Measurements from ENCODE around the gene CDK18.

CDK18 gene

GRCh38 chr1:205572421-205572820 is 68.0 kb downstream of the CDK18 start:
- Histone ChIP-seq H3K4me1 (ENCODE audit: low read length) (no peaks in the 10 kb centered on the region), H3K9ac (ENCODE audit: low read length) (no peak overlapping the region), H3K4me2 (ENCODE audit: low read depth, low read length) (no peak overlapping the region), H3K27ac (ENCODE audit: low read length) (no peak overlapping the region), H3K79me2 (ENCODE audit: low read length) (no peaks in the 10 kb centered on the region), H3K9me2 (replicated peaks; ENCODE audit: insufficient read depth, low read length) (no peaks in the 10 kb centered on the region), H2AFZ (ENCODE audit: low read length) (no peak overlapping the region), H3K9me3 (replicated peaks; ENCODE audit: insufficient read depth, low read length) (no peaks in the 10 kb centered on the region), H3K27me3 (replicated peaks; ENCODE audit: insufficient read depth, low read length) (peaks cover 61% of the 10 kb centered on the region), H3F3A (ENCODE audit: insufficient read depth, low read length) (no peaks in the 10 kb centered on the region), H3K36me3 (replicated peaks; ENCODE audit: insufficient read depth, low read length) (no peaks in the 10 kb centered on the region), H4K20me1 (ENCODE audit: insufficient read depth, low read length) (no peaks in the 10 kb centered on the region), H3K4me3 (ENCODE audit: low read length) (no peak overlapping the region)
- DNase-seq: no peak
- no peak for TF ChIP-seq EZH2 (optimal IDR thresholded peaks at IDR 0.05; ENCODE audit: low read depth, low read length)
- no peak for TF ChIP-seq EZH2phosphoT487 (IDR thresholded peaks at IDR 0.05; ENCODE audit: low read length)
- TF ChIP-seq CTCF (IDR thresholded peaks at IDR 0.05; ENCODE audit: low read length): no peak

DNA sequence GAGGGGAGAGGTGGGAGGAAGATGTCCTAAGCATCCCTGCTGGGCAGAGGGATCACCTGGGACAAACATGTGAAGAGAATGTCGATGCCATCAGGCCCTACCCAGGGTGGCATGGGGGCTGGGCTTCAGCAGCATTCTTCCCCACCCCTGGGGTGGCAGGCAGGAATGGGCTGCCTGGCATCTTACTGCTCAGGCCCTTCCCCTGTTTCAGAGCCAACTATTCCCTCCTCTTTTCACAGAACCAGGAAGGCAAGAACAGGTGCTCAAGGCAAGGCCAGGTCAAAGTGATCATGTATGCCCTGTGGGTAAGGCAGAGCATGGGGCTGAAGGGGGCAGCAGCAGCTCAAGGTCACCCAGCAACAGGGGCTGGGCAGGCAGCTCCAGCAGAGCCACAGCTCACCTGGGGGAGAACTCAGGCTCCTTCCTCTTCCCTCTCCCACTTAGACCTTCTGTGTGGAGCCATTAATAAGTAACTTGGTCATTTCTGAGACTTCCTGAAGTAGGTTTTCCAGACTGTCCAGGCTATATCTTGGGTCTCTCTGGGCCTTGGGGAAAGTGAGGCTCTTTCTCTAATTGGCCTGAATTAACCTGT is 70.9 kb downstream of the CDK18 start:
- H3K9me3 ChIP-seq (replicated peaks; ENCODE audit: insufficient read depth, low read length): no peaks in the 10 kb centered on the region
- no peaks in the 10 kb centered on the region for H3K36me3 ChIP-seq (replicated peaks; ENCODE audit: insufficient read depth, low read length)
- H3K27ac ChIP-seq (ENCODE audit: low read length): no peak overlapping the region
- H3K9me2 ChIP-seq (replicated peaks; ENCODE audit: insufficient read depth, low read length): no peaks in the 10 kb centered on the region
- no peaks in the 10 kb centered on the region for H4K20me1 ChIP-seq (ENCODE audit: insufficient read depth, low read length)
- H3K4me3 ChIP-seq (ENCODE audit: low read length): no peak overlapping the region
- H3K4me1 ChIP-seq (ENCODE audit: low read length): no peaks in the 10 kb centered on the region
- no peak overlapping the region for H3K9ac ChIP-seq (ENCODE audit: low read length)
- peaks cover 67% of the 10 kb centered on the region for H3K27me3 ChIP-seq (replicated peaks; ENCODE audit: insufficient read depth, low read length)
- no peaks in the 10 kb centered on the region for H3K79me2 ChIP-seq (ENCODE audit: low read length)
- no peak overlapping the region for H3K4me2 ChIP-seq (ENCODE audit: low read depth, low read length)
- H2AFZ ChIP-seq (ENCODE audit: low read length): no peak overlapping the region
- DNase-seq: no peak
- H3F3A ChIP-seq (ENCODE audit: insufficient read depth, low read length): no peaks in the 10 kb centered on the region
- no peak for TF ChIP-seq EZH2 (optimal IDR thresholded peaks at IDR 0.05; ENCODE audit: low read depth, low read length)
- no peak for TF ChIP-seq CTCF (IDR thresholded peaks at IDR 0.05; ENCODE audit: low read length)
- TF ChIP-seq EZH2phosphoT487 (IDR thresholded peaks at IDR 0.05; ENCODE audit: low read length): no peak

- H3K4me2 ChIP-seq (ENCODE audit: low read depth, low read length): no peak overlapping the region
- TF ChIP-seq CTCF (IDR thresholded peaks at IDR 0.05; ENCODE audit: low read length): no peak
- TF ChIP-seq EZH2phosphoT487 (IDR thresholded peaks at IDR 0.05; ENCODE audit: low read length): no peak
- no peak for TF ChIP-seq EZH2 (optimal IDR thresholded peaks at IDR 0.05; ENCODE audit: low read depth, low read length)
- H3K9me3 ChIP-seq (replicated peaks; ENCODE audit: insufficient read depth, low read length): no peaks in the 10 kb centered on the region
- no peak overlapping the region for H2AFZ ChIP-seq (ENCODE audit: low read length)
- H3F3A ChIP-seq (ENCODE audit: insufficient read depth, low read length): no peaks in the 10 kb centered on the region
- no peaks in the 10 kb centered on the region for H3K9me2 ChIP-seq (replicated peaks; ENCODE audit: insufficient read depth, low read length)
- H3K27me3 ChIP-seq (replicated peaks; ENCODE audit: insufficient read depth, low read length): peaks cover 68% of the 10 kb centered on the region
- no peak for DNase-seq
- H3K27ac ChIP-seq (ENCODE audit: low read length): no peak overlapping the region
- H3K4me3 ChIP-seq (ENCODE audit: low read length): no peak overlapping the region
- no peaks in the 10 kb centered on the region for H4K20me1 ChIP-seq (ENCODE audit: insufficient read depth, low read length)
- H3K79me2 ChIP-seq (ENCODE audit: low read length): no peaks in the 10 kb centered on the region
- no peaks in the 10 kb centered on the region for H3K4me1 ChIP-seq (ENCODE audit: low read length)
- H3K9ac ChIP-seq (ENCODE audit: low read length): no peak overlapping the region
- H3K36me3 ChIP-seq (replicated peaks; ENCODE audit: insufficient read depth, low read length): no peaks in the 10 kb centered on the region
Observed at GRCh38 chr1:205576011-205576410, 71.5 kb downstream of the CDK18 start.
